OCI-LY7 (cell line): ENCODE measurements around the gene MOB3B.

ENCODE experiments used
- EZH2phosphoT487 ChIP-seq: fragments of 200-600 bp; sonication (generic); IDR thresholded peaks from 2 replicates; pipeline ENCODE4 v1.6.1; 2018; ENCODE audit warnings: low read depth, borderline replicate concordance, mild to moderate bottlenecking, mixed run types, antibody characterized with exemption, low read length, moderate library complexity, mixed read lengths
- TF ChIP-seq, protein P1 (sequence below): fragments of 200-600 bp; sonication (generic); conservative IDR thresholded peaks from 2 replicates; pipeline ENCODE4 v1.5.1; 2014; ENCODE audit warnings: mild to moderate bottlenecking, antibody characterized with exemption, low read length, moderate library complexity, mixed read lengths

DNA sequence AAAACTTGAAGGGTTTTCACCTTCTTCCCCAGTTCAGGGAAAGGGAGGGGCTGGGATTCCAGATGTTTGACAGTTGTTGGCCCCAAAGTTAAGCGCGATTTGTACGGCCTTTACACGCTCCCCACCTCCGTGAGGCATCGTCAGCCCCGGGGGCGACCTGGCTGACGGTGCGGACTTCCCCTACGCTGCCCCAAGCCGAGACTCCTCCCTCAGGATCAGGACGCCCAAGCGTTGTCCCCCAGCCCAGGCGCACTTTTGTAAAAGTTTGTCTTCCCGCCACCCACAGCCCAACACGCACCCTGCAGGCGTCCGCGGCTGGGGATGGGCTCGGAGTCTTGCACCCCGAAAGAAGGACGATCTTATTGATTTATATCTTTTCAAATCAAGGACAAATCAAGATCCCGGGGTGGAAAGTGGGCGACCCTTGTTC lies 713 bp downstream of the MOB3B start:
- TF ChIP-seq, protein P1, sequence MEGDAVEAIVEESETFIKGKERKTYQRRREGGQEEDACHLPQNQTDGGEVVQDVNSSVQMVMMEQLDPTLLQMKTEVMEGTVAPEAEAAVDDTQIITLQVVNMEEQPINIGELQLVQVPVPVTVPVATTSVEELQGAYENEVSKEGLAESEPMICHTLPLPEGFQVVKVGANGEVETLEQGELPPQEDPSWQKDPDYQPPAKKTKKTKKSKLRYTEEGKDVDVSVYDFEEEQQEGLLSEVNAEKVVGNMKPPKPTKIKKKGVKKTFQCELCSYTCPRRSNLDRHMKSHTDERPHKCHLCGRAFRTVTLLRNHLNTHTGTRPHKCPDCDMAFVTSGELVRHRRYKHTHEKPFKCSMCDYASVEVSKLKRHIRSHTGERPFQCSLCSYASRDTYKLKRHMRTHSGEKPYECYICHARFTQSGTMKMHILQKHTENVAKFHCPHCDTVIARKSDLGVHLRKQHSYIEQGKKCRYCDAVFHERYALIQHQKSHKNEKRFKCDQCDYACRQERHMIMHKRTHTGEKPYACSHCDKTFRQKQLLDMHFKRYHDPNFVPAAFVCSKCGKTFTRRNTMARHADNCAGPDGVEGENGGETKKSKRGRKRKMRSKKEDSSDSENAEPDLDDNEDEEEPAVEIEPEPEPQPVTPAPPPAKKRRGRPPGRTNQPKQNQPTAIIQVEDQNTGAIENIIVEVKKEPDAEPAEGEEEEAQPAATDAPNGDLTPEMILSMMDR = no peak
- TF ChIP-seq EZH2phosphoT487 = no peak
